GM18870 (cell line): ENCODE measurements around the gene NDUFV2.
"Not testable (repeated sequence)": the region's sequence is repeated elsewhere in the genome, so short reads cannot be mapped to it uniquely, and the experiment has no call there.

ENCODE experiments used
- ATAC-seq: cut with Tn5 transposase; IDR thresholded peaks from one replicate; pipeline ENCODE4 v1.9.1; 2021; ENCODE audit warnings: moderate library complexity; ENCODE audit not compliant: unreplicated experiment

The NDUFV2 gene

DNA sequence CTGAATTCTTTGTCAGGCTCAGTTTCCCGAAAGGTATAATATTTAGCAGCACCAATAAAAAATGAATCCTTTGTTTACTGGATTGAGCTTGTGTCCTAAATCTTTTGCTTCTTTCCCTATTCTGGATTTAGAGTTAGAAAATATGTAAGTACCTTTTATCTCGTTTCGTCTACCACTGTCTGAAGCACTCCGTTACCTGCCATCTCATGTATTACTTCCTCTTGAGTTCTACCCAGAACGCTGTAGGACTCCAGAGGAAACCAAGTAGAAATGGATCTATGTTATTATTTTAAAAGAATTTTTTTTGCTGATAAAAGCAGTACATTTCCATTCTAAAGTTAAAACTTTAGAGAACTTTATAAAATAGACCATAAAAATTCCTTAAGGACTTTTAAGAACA, 47.6 kb downstream of the NDUFV2 start:
- ATAC-seq = no peak

DNA sequence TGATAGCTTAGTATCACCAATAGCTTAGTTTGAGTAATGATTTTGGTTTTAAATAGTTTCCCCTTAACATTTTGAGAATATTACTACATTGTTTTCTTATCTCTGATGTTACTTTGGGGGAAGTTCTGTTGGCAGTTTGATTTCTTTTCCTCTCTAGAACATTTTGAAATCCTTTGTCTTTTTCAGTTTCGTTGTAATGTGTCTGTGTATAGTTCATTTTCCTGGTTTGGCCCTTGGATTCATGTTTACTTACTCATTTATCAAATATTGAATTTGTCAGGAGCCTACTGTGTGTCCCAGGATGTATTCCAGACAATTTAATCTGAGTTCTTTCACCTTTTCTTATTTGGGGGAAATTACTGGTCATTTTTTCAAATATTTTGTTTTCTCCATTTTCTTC, 50.8 kb downstream of the NDUFV2 start:
- no peak for ATAC-seq

DNA sequence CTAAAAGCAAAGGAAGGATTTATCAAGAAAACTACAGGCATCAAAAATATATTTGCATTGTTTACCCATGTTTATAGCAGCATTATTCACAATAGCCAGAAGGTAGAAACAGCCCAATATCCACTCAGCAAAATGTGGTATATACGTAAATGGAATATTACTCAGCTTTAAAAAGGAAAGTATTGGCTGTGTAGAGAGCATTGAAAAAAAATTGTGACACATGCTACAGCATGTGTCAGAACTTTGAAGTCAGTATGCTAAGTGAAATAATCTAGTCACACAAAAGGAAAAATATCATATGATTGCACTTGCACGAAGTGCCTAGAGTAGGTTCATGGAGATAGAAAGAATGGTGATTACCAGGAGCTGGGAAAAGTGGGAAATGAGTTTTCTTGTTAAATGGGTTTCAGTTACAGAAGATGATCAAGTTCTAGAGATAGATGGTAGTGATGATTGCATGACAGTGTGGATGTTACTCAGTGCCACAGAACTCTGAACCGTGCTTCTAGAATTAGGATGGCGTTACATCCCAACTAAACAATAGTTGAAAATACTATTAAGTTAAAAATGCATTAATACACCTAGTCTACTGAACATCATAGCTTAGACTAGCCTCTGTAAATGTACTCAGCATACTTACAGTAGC, 54.2 kb downstream of the NDUFV2 start:
- ATAC-seq = no peak

DNA sequence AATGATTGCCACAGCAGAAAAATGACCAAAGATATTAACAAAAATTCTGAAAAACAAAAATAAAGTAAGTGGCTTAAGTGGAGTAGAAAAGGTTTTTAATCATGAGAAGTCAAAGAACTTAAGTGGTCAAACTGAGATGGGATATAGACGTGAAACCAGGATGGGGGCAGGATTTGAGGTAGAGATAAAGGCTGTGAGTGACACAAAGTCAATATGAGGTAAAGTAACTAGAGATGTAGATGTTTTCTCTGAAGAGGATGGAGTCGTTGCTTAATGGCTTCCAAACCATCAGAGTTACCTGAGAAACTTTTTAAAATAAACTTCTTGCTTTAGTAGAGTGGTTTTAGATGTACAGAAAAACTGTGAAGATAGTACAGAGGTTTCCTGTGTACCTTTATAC, 55.3 kb downstream of the NDUFV2 start:
- no peak for ATAC-seq

DNA sequence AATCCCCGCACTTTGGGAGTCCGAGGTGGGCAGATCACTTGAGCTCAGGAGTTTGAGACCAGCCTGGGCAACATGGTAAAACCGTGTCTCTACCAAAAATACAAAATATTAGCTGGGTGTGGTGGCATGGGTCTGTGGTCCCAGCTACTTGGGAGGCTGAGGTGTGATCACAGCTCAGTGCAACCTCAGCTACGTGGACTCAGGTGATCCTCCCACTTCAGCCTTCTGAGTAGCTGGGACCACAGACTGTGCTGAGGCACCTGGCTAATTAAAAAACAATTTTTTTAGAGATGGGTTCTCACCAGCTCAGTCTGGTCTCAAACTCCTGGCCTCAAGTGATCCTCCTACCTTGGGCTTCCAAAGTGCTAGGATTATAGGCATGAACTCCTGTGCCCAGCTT, 57.5 kb downstream of the NDUFV2 start:
- ATAC-seq = no peak

DNA sequence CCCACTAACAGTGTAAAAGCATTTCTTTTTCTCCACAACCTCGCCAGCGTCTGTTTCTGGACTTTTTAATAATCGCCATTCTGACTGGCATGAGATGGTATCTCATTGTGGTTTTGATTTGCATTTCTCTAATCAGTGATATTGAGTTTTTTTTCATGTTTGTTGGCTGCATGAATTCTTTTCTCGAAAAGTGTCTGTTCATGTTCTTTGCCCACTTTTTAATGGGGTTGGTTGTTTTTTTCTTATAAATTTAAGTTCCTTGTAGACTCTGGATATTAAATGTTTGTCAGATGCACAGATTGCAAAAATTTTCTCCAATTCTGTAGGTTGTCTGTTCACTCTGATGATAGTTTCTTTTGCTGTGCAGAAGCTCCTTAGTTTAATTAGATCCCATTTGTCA, 60.2 kb downstream of the NDUFV2 start:
- ATAC-seq = not testable (repeated sequence)

DNA sequence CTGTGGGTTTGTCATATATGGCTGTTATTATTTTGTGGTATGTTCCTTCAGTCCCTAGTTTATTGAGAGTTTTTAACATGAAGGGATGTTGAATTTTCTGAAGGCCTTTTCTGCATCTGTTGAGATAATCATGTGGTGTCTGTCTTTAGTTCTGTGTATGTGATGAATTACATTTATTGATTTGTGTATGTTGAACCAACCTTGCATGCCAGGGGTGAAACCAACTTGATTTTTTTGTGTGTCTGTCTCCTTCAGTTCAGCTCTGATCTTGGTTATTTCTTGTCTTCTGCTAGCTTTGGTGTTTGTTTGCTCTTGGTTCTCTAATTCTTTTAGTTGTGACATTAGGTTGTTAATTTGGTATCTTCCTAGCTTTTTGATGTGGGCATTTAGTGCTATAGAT, 61.6 kb downstream of the NDUFV2 start:
- ATAC-seq = not testable (repeated sequence)

DNA sequence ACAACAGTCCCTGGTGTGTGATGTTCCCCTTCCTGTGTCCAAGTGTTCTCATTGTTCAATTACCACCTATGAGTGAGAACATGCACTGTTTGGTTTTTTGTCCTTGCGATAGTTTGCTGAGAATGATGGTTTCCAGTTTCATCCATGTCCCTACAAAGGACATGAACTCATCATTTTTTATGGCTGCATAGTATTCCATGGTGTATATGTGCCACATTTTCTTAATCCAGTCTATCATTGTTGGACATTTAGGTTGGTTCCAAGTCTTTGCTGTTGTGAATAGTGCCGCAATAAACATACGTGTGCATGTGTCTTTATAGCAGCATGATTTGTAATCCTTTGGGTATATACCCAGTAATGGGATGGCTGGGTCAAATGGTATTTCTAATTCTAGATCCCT, 63.4 kb downstream of the NDUFV2 start:
- ATAC-seq = not testable (repeated sequence)

DNA sequence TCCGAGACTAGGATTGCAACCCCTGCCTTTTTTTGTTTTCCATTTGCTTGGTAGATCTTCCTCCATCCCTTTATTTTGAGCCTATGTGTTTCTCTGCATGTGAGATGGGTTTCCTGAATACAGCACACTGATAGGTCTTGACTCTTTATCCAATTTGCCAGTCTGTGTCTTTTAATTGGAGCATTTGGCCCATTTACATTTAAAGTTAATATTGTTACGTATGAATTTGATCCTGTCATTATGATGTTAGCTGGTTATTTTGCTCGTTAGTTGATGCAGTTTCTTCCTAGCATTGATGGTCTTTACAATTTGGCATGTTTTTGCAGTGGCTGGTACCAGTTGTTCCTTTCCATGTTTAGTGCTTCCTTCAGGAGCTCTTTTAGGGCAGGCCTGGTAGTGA, 67.0 kb downstream of the NDUFV2 start:
- ATAC-seq = not testable (repeated sequence)

DNA sequence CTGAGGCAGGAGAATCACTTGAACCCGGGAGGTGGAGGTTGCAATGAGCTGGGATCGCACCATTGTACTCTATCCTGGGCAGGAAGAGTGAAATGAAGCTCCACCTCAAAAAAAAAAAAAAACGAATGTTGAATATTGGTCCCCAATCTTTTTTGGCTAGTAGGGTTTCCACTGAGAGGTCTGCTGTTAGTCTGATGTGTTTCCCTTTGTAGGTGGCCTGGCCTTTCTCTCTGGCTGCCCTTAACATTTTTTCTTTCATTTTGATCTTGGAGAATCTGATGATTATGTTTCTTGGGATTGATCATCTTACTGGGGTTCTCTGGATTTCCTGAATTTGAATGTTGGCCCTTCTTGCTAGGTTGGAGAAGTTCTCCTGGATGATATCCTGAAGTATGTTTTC, 69.4 kb downstream of the NDUFV2 start:
- ATAC-seq = not testable (repeated sequence)

DNA sequence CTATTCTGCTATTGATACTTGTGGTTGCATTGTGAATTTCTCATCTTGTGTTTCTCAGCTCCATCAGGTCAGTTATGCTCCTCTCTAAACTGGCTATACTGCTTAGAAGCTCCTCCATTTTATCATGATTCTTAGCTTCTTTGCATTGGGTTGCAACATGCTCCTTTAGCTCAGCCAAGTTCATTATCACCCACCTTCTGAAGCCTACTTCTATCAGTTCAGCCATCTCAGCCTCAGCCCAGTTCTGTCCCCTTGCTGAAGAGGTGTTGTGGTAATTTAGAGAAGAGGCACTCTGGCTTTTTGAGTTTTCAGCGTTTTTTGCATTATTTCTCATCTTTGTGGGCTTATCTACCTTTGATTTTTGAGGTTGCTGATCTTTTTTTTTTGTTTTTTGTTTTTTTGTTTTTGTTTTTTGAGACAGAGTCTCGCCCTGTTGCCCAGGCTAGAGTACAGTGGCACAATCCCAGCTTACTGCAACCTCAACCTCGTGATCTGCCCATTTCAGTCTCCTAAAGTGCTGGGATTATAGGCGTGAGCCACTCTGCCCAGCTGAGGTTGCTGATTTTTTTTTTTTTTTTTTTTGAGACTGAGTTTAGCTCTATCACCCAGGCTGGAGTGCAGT, 70.1 kb downstream of the NDUFV2 start:
- no peak for ATAC-seq

DNA sequence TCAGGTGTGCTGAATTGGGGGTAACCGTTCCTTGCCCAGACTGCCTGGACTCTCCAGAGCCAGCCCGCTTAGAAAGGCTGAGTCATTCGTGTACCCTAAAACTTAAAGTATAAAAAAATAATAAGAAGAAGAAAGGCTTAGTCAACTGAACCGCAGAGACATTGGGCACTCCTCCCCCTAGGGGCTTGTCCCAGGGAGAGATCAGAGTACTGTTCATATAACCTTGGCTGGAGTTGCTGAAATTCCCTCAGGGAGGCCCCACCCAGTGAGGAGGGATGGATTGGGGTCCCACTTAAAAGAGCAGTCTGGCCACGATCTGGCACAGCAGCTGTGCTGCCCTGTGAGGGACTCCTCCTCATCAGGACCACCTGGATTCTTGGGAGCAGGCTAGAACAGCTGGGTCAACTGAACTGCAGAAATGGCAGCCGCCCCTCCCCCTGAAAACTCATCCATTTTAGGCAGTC, 71.3 kb downstream of the NDUFV2 start:
- ATAC-seq = peak; percentile 92

DNA sequence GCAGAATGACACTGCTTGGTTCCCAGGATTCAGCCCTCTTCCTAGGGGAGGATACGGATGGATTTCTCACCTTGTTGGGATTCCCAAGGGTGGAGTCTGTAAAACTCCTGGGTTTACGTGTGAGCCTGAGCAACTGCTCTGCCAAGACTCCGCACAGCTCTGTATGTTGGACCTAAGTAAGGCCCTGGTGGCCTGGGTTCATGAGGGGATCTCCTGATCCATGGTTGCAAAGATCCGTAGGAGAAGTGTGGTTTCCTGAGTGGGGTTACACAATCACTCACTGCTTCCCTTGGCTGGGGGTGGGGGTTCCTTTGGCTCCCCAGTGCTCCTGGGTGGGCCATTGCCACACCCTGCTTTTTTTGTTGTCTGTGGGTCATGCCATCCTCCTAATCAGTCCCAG, 71.8 kb downstream of the NDUFV2 start:
- ATAC-seq = no peak

DNA sequence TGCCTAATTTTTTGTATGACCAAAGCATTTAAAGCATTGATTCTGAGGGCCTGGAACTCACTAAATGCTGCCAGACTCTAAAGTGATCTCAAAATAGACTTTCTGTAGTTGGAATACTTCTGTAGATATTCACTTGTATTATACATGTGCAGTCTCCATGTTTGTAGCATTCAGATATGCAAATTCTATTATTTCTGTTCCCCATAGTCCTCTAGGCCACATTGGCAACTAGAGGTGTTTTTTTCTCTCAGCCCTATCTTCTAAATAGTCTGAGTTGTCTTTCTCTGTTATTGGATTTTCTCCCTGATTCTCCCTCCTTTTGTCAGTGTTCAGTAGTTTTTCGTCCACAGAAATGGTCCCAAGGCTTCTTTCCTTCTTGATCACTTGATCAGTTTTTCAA, 72.6 kb downstream of the NDUFV2 start:
- no peak for ATAC-seq

DNA sequence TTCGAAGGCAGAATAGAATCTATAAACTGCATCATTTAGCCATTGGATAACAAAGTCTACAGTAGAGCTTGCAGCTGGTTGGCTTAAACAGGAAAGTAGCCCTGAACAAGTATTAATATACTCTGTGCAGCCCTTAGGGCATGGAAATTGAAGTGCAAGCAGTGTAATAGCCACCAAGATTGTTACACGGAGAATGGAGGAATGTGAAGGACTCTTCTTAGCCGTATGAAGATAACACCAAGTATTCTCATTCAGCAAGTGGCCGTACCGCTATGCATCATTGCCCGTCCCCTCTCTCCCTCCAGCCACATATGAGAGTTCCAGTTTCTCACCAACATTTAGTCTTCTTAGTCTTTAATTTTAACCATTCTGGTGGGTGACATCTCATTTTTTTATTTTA, 74.5 kb downstream of the NDUFV2 start:
- no peak for ATAC-seq

DNA sequence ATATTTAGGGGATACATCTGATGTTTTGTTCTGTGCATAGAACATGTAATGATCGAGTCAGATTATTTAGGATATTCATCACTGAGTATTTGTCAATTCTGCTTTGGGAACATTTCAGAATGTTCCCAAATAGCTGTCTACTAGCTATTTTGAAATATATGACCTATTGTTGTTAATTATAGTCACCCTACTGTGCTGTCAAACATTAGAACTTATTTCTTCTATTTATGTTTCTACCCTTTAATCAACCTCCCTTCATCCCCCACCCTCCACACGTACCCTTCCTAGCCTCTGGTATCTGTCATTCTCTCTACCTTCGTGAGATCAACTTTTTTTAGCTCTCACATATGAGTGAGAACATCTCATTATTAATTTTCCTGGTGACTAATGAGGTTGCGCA, 75.0 kb downstream of the NDUFV2 start:
- no peak for ATAC-seq

DNA sequence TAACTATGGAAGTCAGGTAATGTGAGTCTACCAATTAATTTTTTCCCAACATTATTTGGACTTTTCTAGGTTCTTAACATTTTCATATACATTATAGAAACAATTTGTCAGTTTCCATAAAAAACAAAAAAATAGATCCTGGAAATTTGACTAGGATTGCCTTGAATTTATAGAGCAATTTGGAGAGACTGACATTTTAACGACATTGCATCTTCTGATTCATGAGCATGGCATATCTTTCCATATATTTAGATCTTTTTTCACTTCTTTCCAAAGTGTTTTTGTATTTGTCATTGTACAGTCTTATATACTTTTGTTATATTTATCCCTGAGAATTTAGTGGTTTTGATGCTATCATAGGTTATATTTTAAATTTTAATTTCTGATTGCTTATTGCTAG, 76.1 kb downstream of the NDUFV2 start:
- ATAC-seq = no peak

DNA sequence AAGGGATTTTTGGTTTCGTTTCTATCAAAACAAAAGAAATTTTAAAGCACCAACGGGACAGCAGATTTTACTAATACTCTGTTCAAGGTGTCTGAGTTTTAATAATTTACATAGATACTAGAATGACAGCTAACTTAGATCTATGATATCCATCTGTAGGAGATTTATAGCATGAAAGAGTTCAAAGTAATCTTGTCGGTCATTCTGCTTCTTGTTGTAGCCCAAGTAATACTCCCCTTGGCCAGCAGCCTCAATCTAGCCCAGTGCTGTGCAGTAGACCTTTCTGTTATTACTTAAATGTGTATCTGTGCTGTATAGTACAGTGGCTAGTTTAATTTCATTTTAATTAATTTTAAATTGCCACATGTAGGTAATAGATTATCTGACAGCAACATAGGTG, 78.8 kb downstream of the NDUFV2 start:
- ATAC-seq = no peak

DNA sequence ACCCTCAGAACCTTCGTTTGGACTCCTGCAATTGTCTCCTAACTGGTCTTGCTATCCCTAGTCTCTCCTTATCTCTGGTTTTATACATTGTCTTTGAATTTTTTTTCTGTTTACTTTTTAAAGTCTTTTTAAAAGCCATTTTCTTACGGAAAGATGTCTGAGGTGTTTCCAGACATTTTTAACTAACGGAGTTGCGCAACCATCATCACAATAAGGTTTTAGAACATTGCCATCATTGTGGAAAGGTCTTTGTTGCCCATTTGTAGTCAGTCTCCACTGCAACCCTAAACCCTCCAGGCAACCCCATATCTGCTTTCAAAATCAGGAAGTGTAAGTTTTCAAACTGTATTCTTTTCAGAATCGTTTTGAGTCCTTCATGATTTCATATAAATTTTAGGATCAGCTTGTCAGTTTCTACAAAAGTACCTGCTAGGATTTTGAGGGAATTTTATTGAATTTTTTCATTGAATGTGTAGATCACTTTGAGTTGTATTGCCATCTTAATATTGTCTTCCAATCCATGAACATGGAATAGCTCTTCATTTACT, 80.4 kb downstream of the NDUFV2 start:
- ATAC-seq = no peak
